GM10248 (cell line): ENCODE measurements around the gene KIDINS220.

Experiments
- CTCF ChIA-PET: fragments of 300-600 bp; sonication (Branson Sonifier 250); formaldehyde crosslinking; extraction: SDS; loops from one replicate; lab custom pipeline; 2021; ENCODE audit warnings: antibody characterized with exemption; lab: Yijun Ruan, JAX
- POLR2A ChIA-PET: fragments of 350-650 bp; sonication (Branson Sonifier 250); formaldehyde crosslinking; extraction: SDS; loops from one replicate; lab custom pipeline; 2020; ENCODE audit warnings: antibody characterized with exemption; lab: Yijun Ruan, JAX
- DNase-seq: peaks from one replicate; pipeline ENCODE4 v3.0.0; 2012; ENCODE audit errors: extremely low spot score
- TF ChIP-seq, protein P1 (sequence below): IDR thresholded peaks from 2 replicates; pipeline ENCODE4 v1.5.1; 2012; ENCODE audit warnings: mild to moderate bottlenecking, low read depth; ENCODE audit errors: extremely low read depth, missing control alignments, control extremely low read depth

Gene KIDINS220

DNA sequence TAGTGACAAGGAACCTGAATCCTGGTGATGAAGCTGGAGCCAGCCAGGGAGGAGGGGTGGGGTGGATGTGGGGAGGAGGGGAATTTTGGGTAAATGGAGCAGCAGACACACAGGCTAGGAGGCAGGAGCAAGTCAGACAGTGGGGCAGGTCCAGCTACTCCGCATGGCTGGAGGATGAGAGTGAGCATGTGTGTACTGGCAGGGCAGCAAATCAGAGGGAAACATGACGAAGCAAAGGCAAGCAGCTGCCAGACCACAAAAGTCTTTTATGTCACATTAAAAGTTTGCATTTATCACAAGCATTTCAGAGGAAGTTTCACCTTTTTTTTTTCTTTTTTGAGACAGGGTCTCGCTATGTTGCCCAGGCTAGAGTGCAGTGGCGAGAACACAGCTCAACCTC, 11.9 kb upstream of the KIDINS220 start:
- ChIA-PET CTCF (interaction anchor here (1.0 to 1.7 kb wide), 3 partner anchors 20 to 32 kb away, joined by 3 to 7 read pairs (median 4); no protein-coding TSS in a partner anchor), POLR2A (no interaction called here)
- no peak for DNase-seq
- TF ChIP-seq, protein P1, sequence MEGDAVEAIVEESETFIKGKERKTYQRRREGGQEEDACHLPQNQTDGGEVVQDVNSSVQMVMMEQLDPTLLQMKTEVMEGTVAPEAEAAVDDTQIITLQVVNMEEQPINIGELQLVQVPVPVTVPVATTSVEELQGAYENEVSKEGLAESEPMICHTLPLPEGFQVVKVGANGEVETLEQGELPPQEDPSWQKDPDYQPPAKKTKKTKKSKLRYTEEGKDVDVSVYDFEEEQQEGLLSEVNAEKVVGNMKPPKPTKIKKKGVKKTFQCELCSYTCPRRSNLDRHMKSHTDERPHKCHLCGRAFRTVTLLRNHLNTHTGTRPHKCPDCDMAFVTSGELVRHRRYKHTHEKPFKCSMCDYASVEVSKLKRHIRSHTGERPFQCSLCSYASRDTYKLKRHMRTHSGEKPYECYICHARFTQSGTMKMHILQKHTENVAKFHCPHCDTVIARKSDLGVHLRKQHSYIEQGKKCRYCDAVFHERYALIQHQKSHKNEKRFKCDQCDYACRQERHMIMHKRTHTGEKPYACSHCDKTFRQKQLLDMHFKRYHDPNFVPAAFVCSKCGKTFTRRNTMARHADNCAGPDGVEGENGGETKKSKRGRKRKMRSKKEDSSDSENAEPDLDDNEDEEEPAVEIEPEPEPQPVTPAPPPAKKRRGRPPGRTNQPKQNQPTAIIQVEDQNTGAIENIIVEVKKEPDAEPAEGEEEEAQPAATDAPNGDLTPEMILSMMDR: no peak

DNA sequence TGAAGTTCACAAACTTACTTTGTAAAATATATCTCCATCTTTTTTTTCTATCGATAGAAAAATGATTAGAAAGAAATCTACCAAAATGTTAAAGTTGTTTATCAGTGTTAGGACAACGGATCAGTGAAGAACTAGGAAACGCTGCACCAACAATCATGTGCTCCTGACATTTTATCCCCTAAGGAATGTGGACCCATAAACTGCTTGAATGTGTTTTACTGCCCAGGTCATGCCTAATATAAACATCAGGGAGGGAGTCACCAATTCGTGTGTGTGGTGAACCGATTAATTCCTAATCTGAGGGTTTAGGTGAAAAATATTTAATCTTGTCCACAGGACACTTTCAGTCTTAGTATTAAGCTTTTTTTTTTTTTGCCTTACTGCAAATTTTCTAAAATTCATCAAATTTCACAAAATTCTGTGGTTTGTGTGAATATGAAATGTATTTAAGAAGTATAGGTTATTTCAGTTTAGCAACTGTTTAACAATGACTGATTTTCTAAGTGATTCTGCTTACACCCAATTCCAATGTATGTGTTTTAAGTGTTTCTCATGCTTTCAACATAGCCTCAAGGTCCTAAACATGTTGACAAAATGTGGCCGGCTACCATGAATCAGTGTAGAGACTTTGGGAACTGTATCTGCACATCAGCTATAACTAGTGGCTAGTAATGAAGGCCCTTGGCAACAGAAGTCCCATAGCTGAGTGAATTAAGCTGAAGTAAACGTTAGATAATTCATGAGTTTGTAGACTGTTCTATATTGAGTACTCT, 11.1 kb upstream of the KIDINS220 start:
- CTCF ChIA-PET: interaction anchor here (1.0 to 1.7 kb wide), 3 partner anchors 21 to 33 kb away, joined by 3 to 7 read pairs (median 4); no protein-coding TSS in a partner anchor
- TF ChIP-seq, protein P1: no peak
- no peak for DNase-seq
- POLR2A ChIA-PET: no interaction called here

DNA sequence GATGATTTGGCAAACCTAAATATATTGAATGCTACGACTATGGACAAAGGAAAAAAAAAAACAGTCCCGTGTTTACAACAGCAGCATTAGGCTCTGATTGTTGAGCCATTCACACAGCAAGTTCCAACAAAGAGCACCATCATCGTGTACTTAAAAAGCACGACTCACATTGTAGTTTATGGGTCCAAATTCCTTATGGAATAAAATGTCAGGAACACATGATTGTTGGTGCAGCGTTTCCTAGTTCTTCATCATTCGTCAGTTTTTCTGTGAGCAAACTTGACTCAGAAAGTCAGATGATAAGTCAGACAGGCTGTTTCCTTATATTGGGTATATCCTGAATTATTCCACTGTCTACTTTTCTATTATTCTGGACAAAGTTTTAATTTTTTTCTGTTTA, 10.0 kb upstream of the KIDINS220 start:
- TF ChIP-seq, protein P1: no peak
- ChIA-PET POLR2A (no interaction called here), CTCF (no interaction called here)
- no peak for DNase-seq

DNA sequence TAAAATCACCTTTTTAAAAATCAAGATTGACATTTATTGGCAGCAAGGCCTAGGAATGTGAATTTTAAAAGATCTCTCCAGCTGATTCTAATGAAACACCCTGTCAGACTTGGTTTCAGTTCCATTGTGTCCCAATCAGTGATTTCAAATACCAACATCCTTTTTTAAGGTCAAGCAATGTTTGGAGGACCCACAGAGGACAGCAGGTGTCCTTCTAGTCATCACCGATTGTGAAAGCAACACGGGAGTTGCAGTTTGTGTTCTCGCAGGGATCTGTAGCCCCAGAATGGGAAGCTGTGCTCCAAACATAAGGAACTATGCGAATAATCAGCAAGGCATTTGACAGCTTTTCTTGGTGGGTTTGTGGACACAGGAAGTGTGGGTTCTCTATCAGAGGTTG, 4.5 kb upstream of the KIDINS220 start:
- no peak for DNase-seq
- POLR2A ChIA-PET: no interaction called here
- CTCF ChIA-PET: no interaction called here
- TF ChIP-seq, protein P1: no peak

DNA sequence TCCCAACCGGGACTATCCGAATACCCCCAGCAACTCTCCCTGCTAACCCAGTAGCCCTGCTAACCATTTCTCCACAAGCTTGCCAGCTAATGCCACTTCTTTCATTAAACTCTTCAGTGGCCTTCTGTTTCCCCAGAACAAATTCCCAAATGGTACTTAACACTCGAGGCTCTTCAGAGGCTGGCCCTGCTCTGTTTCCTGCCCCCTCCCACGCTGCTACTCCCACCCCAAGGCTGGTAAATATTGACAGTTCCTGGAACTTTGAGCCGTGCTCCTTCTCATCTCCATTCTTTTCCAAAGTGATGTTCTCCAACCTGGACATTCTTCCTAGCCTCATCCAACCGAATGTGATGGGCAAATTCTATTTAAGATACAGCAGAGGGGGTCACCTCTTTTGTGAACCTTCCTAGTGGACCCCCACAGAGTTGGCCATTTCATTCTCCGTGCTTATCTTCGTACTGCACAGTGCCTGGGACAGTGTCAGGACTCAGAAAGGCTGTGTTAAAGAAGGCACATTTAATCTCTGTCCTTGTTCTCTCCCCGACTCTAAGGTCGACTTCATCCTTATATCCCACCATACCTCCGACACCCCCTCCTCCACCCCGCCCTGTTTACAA, 3.2 kb upstream of the KIDINS220 start:
- TF ChIP-seq, protein P1: no peak
- DNase-seq: no peak
- ChIA-PET CTCF (no interaction called here), POLR2A (no interaction called here)

DNA sequence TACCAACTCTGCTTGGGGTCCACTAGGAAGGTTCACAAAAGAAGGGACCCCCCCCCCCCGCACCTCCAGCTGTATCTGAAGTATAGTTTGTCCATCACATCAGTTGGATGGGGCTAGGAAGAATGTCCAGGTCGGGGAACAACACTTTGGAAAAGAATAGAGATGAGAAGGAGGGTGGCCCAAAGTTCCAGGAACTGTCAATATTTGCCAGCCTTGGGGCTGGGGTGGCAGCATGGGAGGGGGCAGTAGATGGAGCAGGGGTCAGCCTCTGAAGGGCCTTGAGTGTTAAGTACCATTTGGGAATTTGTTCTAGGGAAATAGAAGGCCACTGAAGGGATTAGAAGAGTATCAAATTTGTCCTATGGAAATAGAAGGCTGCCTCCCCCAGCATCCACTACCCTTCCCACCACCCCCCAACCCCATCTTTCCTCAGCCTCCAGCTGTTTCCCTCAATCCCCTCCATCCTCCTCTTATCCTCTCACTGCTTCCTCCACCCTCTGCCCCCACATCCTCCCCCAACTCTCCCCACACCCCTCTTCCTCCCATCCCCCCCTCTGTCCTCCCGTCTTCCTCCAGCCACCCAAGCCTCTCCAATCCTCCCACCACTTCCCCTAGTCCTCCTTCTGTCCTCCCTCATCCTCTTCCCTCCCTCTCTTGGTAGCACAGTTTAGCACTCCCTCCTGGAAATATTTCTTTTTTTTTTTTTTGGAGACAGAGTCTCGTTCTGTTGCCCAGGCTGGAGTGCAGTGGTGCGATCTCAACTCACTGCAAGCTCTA, 2.0 kb upstream of the KIDINS220 start:
- TF ChIP-seq, protein P1: no peak
- CTCF ChIA-PET: no interaction called here
- POLR2A ChIA-PET: no interaction called here
- DNase-seq: no peak
